Heart left ventricle (tissue), 16 donors: ENCODE data around the gene SYTL2. TPM values are rescaled to one million over a fixed set of nuclear protein-coding genes. Genes with fewer than 3 reads are reported as not detected.

Experiments used
- ATAC-seq, 4 donors: fragments of 200-7000 bp; cut with Tn5 transposase; one replicate each; pipeline ENCODE4 v1.9.1; 2020 to 2022; ENCODE audit warnings: moderate library complexity in 4 of 4, mild to moderate bottlenecking in 3 of 4, moderate number of reproducible peaks in 1 of 4
- DNase-seq, 5 donors: peaks; one replicate each; pipeline ENCODE4 v3.0.0-alpha.2; 2020
- H3K27ac ChIP-seq, 12 donors: fragments of 200-600 bp; sonication (generic) in 4 of 12; one replicate each; pipeline versions ENCODE4 v1.5.0 to v1.8.0; 2016 to 2022; ENCODE audit warnings: mild to moderate bottlenecking in 2 of 12
- H3K27me3 ChIP-seq, 9 donors: fragments of 200-600 bp; sonication (generic) in 2 of 9; one replicate each; pipeline versions ENCODE4 v1.5.1 to v1.8.0; 2016 to 2022; ENCODE audit warnings: mild to moderate bottlenecking in 3 of 9
- H3K36me3 ChIP-seq, 9 donors: fragments of 200-600 bp; sonication (generic) in 2 of 9; one replicate each; pipeline versions ENCODE4 v1.5.0 to v1.8.0; 2018 to 2022; ENCODE audit warnings: mild to moderate bottlenecking in 2 of 9
- H3K4me1 ChIP-seq, 12 donors: fragments of 200-600 bp; sonication (generic) in 4 of 12; one replicate each; pipeline versions ENCODE4 v1.5.0 to v1.8.0; 2016 to 2022; ENCODE audit warnings: mild to moderate bottlenecking in 3 of 12
- H3K4me3 ChIP-seq, 12 donors: fragments of 200-600 bp; sonication (generic) in 4 of 12; one replicate each; pipeline versions ENCODE4 v1.5.0 to v1.8.0; 2017 to 2022; ENCODE audit warnings: mild to moderate bottlenecking in 9 of 12, moderate library complexity in 4 of 12
- H3K9me3 ChIP-seq, 12 donors: fragments of 200-600 bp; sonication (generic) in 4 of 12; one replicate each; pipeline versions ENCODE4 v1.5.0 to v1.8.0; 2016 to 2022; ENCODE audit warnings: mild to moderate bottlenecking in 1 of 12
- POLR2A ChIP-seq, 2 donors: fragments of 450-650 bp; IDR thresholded peaks; one replicate each; pipeline ENCODE4 v1.6.1; 2017; ENCODE audit warnings: antibody characterized with exemption in 2 of 2, mild to moderate bottlenecking in 2 of 2, moderate library complexity in 2 of 2
- WGBS, 4 donors: extraction: QIAGEN DNeasy Blood & Tissue Kit in 2 of 4; methylation state at CpG; one replicate each; pipeline versions ENCODE4 v1.1.5 to v1.1.7; 2013 to 2018; 5-methylcytosine and 5-hydroxymethylcytosine counted together
- intact Hi-C, 10 donors: fragments of 100-400 bp; cut with DNase I; formaldehyde crosslinking; loops; one replicate each; pipeline versions ENCODE4 v1.11.1 to v1.14.2; 2022
- polyA plus RNA-seq, 2 donors: library from polyadenylated mRNA; stranded (reverse); fragments of 200-250 nt; gene quantifications; one replicate each; pipeline ENCODE4 v1.2.3, GENCODE V29; 2013
- total RNA-seq, 9 donors: library from RNA; depleted of rRNA in 2 of 9; stranded (reverse); fragments of >200 nt in 2 of 9; fragmentation: NEBNext Ultra II Directional in 3 of 9; extraction: Animal tissue kit (Norgen Biotek cat#: 25700) in 3 of 9; gene quantifications; one replicate each; pipeline versions ENCODE4 v1.1.0 to v1.2.4, GENCODE V29; 2016 to 2023
- TF ChIP-seq, protein P1 (sequence below), 12 donors: fragments of 200-600 bp; sonication (generic) in 4 of 12; IDR thresholded peaks; one replicate each; pipeline versions ENCODE4 v1.5.0 to v1.8.0; 2018 to 2022; ENCODE audit warnings: antibody characterized with exemption in 12 of 12, mild to moderate bottlenecking in 5 of 12
- donor health status: ischemic (EF 13 %, LVEDD 7.1; RV severe dilation, severe dysfunction).
- donor health status: healthy with polysubstance abuse.
- donor health status: DM: no; HTN: yes; CAD: no.
- donor health status: DM: no; HTN: no; CAD: no.
- donor health status: ischemic (EF 25% LVEDD 6.9; RV normal size, moderate dysfunction).
- donor health status: ischemic (EF 25% LVEDD 5.7; RV mildly dilated, moderate dysfunction).
- donor health status: healthy.
- donor health status: DM: yes; HTN: yes; CAD: no.
- donor health status: ischemic (EF 35%, LVEDD 5.7; RV mildly dilated, moderate dysfunction).
- donor health status: nonischemic (EF 11% LVEDD 7.7; RV severe dilation, severe dysfunction).
- donor health status: DM: yes; HTN: yes; CAD: no.
- donor health status: PGD.
- donor health status: ischemic (EF 29% LVEDD 5.4; RV normal size, mild dysfunction).
- donor health status: nonischemic (EF 23%, LVEDD 6.1; RV moderate dilation, normal function).

SYTL2 gene
- total and polyA plus RNA-seq, 11 donors: 2.2 to 9.5 (median 4.9) TPM

DNA sequence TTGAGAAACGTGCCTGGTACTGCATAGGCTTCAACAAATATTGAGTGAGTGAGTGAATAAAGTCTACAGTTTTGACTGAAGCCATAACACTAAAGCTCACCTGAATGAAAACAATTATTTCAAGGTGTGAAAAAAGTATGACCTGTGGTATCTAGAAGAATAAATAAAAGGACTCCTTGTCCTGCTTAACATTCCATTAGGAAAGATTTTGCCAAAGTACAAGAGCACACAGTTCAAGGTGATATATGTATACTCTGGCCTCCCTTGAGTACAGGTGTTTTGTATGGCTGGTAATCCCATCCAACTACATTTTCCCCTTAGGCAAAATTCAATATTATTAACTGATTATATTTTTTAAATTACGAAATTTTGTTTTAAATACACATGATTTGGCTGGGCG lies 144.3 kb downstream of the SYTL2 start:
- no peak overlapping the region for H3K27ac ChIP-seq
- no peak overlapping the region for H3K4me3 ChIP-seq
- H3K4me1 ChIP-seq: peaks cover 0 to 26% (median 17%) of the 10 kb centered on the region in 12 donors
- TF ChIP-seq POLR2A (IDR thresholded peaks at IDR 0.05): no peak
- TF ChIP-seq, protein P1, sequence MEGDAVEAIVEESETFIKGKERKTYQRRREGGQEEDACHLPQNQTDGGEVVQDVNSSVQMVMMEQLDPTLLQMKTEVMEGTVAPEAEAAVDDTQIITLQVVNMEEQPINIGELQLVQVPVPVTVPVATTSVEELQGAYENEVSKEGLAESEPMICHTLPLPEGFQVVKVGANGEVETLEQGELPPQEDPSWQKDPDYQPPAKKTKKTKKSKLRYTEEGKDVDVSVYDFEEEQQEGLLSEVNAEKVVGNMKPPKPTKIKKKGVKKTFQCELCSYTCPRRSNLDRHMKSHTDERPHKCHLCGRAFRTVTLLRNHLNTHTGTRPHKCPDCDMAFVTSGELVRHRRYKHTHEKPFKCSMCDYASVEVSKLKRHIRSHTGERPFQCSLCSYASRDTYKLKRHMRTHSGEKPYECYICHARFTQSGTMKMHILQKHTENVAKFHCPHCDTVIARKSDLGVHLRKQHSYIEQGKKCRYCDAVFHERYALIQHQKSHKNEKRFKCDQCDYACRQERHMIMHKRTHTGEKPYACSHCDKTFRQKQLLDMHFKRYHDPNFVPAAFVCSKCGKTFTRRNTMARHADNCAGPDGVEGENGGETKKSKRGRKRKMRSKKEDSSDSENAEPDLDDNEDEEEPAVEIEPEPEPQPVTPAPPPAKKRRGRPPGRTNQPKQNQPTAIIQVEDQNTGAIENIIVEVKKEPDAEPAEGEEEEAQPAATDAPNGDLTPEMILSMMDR (IDR thresholded peaks at IDR 0.05): no peak
- peaks cover 0 to 17% (median 6%) of the 10 kb centered on the region in 9 donors for H3K36me3 ChIP-seq
- H3K9me3 ChIP-seq: no peaks in the 10 kb centered on the region
- 93 to 95% (median 93%) methylated on average over 3 of the region's 3 CpGs for WGBS, 4 donors
- ATAC-seq (no peak), DNase-seq (no peak)
- intact Hi-C loops: loop anchor here in 1 of 10 donors (10.0 kb wide), 1 partner anchor 72 kb away; no protein-coding TSS in a partner anchor
- H3K27me3 ChIP-seq: no peaks in the 10 kb centered on the region

DNA sequence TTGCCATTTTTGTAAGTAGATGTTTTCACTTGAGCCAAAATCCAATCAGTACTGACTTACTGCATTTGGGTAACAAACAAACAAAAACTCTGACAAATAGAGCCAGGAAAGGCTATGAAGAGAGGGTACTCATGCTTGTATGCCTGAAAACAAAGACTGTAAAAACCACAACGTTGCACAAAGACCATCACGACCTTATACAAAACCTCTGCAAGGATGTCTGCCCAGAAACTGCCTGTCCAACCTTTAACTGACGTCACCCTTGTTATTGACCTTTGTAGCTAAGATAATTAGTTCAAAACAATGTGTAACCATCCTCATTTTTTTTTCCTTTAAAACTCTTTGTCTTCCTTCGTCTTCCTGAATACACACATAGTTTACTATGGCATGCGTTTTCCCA lies 145.2 kb downstream of the SYTL2 start:
- Histone ChIP-seq H3K4me3 (peak overlapping the region in 2 of 12 donors; percentile 78 to 88), H3K36me3 (peaks cover 0 to 26% (median 13%) of the 10 kb centered on the region in 9 donors), H3K27me3 (no peaks in the 10 kb centered on the region), H3K9me3 (no peaks in the 10 kb centered on the region), H3K27ac (peak overlapping the region in 7 of 12 donors; percentile 96 to 99 (median 97)), H3K4me1 (peaks cover 0 to 35% (median 26%) of the 10 kb centered on the region in 12 donors)
- WGBS, 4 donors: 80 to 82% (median 81%) methylated on average over 5 of the region's 5 CpGs
- ATAC-seq (no peak), DNase-seq (no peak)
- TF ChIP-seq POLR2A (IDR thresholded peaks at IDR 0.05): no peak
- TF ChIP-seq, protein P1 (IDR thresholded peaks at IDR 0.05): no peak
- intact Hi-C loops: loop anchor here in 3 of 10 donors (1.0 to 10.0 kb wide), 3 partner anchors 37 to 71 kb away; partner anchors contain the start of gene TMEM126B (in 2 of the 3)

DNA sequence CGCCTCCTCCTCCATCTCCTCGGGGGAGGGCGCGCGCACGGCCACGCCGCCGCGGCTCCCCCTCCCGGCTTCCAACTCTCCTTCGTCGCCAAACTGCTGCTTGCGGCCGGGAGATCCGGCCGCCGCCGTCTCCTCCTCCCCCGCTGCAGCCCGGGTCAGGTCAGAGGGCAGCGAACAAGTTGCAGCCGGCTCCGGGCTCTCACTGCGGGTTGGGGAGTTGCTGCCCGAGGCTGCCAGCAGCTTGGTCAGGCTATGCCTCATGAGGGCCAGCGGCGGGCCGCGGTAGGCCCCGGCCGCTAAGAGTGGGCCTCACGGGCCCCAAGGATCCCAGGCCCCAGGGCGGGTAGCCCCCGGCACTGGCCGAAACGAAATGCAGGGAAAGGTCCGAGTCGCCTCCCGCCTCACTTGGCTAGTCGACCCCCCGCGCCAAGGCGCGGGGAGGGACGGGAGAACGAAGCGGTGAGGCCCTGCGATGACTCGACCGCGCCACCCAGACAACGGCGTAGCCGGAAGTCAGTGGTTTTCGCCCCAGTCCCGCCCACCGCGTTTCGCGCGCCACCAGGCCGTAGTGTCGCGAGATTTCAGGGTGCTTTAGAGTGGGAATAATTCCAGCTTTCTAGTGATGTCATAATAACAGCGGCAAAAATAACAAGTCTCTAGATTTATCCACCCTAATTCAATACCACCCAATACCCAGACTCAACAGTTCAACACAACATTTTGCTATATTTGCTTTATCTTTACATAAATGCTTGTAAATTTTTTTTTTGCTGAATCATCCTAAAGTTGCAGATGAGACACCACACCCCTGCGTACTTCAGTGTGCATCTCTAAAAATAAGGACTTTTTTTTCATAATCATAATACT lies 146.1 kb downstream of the SYTL2 start, which contains the start of gene CREBZF:
TSS of gene CREBZF (minus strand) at position 515 of the 867 bp plus-strand sequence. CDS start at position 261, 254 bp downstream.
- Histone ChIP-seq H3K4me1 (peaks cover 0 to 42% (median 35%) of the 10 kb centered on the region in 12 donors), H3K27ac (peak within 1 kb of the TSS; percentile 92 to 99 (median 96)), H3K27me3 (no peaks in the 10 kb centered on the region), H3K36me3 (peaks cover 0 to 35% (median 22%) of the 10 kb centered on the region in 9 donors), H3K9me3 (no peaks in the 10 kb centered on the region), H3K4me3 (peak within 1 kb of the TSS; percentile 71 to 94 (median 88))
- intact Hi-C loops: loop anchor here in 9 of 10 donors (1.0 to 10.0 kb wide), 4 partner anchors 36 to 70 kb away; partner anchors contain the start of genes TMEM126B (in 9 of the 9) and DLG2 (in 6 of the 9)
- TF ChIP-seq, protein P1 (IDR thresholded peaks at IDR 0.05): no peak
- peak in 1 of 2 donors; percentile 95 for TF ChIP-seq POLR2A (IDR thresholded peaks at IDR 0.05)
- peak; percentile 95 to 97 (median 95) for DNase-seq
- 0 to 2% (median 1%) methylated on average over 16 to 67 of the region's 67 CpGs for WGBS, 4 donors
- ATAC-seq: peak; percentile 93 to 96 (median 96)
